OCI-LY7 (cell line): ENCODE measurements around the gene CNP. TPM values are rescaled to one million over a fixed set of nuclear protein-coding genes. Genes with fewer than 3 reads are reported as not detected.

Source experiments
- BruUV-seq: library from RNA; stranded (reverse); fragments of 400-500 nt; replicated peaks from 2 replicates; lab custom pipeline; 2021; lab: Mats Ljungman, UMichigan
- CTCF ChIA-PET: fragments of 300-600 bp; sonication (Branson Sonifier 250); formaldehyde crosslinking; loops from one replicate; lab custom pipeline; 2022; ENCODE audit warnings: antibody characterized with exemption; ENCODE audit not compliant: unreplicated experiment; lab: Charles Lee
- POLR2A ChIA-PET: fragments of 300-600 bp; sonication (Branson Sonifier 250); formaldehyde crosslinking; loops from one replicate; lab custom pipeline; 2022; ENCODE audit warnings: antibody characterized with exemption; lab: Charles Lee
- DNase-seq: peaks from one replicate; pipeline ENCODE4 v3.0.0-alpha.2; 2015; ENCODE audit warnings: low spot score
- H2AFZ ChIP-seq: fragments of 200-600 bp; sonication (generic), shearing (Covaris generic); 2 replicates; pipeline ENCODE4 v1.6.1; 2014; ENCODE audit warnings: mild to moderate bottlenecking, antibody characterized with exemption, low read length, moderate library complexity
- H3K27ac ChIP-seq: fragments of 200-600 bp; sonication (generic); 2 replicates; pipeline ENCODE4 v1.5.1; 2014; ENCODE audit warnings: mixed run types, low read depth, mild to moderate bottlenecking, moderate library complexity, low read length, inconsistent platforms; ENCODE audit not compliant: poor library complexity, severe bottlenecking
- H3K36me3 ChIP-seq: fragments of 200-600 bp; sonication (generic); 2 replicates; pipeline ENCODE4 v1.6.1; 2014; ENCODE audit warnings: mild to moderate bottlenecking, antibody characterized with exemption, low read length, moderate library complexity, mixed read lengths; ENCODE audit not compliant: insufficient read depth
- H3K4me1 ChIP-seq: fragments of 200-600 bp; sonication (generic); 2 replicates; pipeline ENCODE4 v1.5.1; 2014; ENCODE audit warnings: mild to moderate bottlenecking, low read length; ENCODE audit not compliant: insufficient read depth, poor library complexity, severe bottlenecking
- H3K4me2 ChIP-seq: fragments of 200-600 bp; sonication (generic); 2 replicates; pipeline ENCODE4 v1.6.1; 2014; ENCODE audit warnings: mild to moderate bottlenecking, low read length
- H3K4me3 ChIP-seq: fragments of 200-600 bp; sonication (generic); 2 replicates; pipeline ENCODE4 v1.5.1; 2014; ENCODE audit warnings: mild to moderate bottlenecking, low read depth, low read length; ENCODE audit not compliant: poor library complexity, severe bottlenecking
- H3K79me2 ChIP-seq: fragments of 200-600 bp; sonication (generic); 2 replicates; pipeline ENCODE4 v1.6.1; 2016; ENCODE audit warnings: low read depth, mild to moderate bottlenecking, low read length, moderate library complexity, mixed read lengths; ENCODE audit not compliant: insufficient read depth
- H3K9me2 ChIP-seq: fragments of 200-600 bp; sonication (generic); 2 replicates; pipeline ENCODE4 v1.6.1; 2016; ENCODE audit warnings: mild to moderate bottlenecking, low read length, mixed read lengths; ENCODE audit not compliant: insufficient read depth
- H3K9me3 ChIP-seq: fragments of 200-600 bp; sonication (generic); 2 replicates; pipeline ENCODE4 v1.6.1; 2014; ENCODE audit warnings: mild to moderate bottlenecking, mixed run types, low read length, mixed read lengths
- H4K20me1 ChIP-seq: fragments of 200-600 bp; sonication (generic); 2 replicates; pipeline ENCODE4 v1.6.1; 2014; ENCODE audit warnings: mild to moderate bottlenecking, antibody characterized with exemption, low read length, moderate library complexity, mixed read lengths; ENCODE audit not compliant: insufficient read depth
- CTCF ChIP-seq: fragments of 200-600 bp; sonication (generic); conservative IDR thresholded peaks from 2 replicates; pipeline ENCODE4 v1.5.1; 2014; ENCODE audit warnings: mild to moderate bottlenecking, antibody characterized with exemption, low read length, moderate library complexity, mixed read lengths
- EZH2phosphoT487 ChIP-seq: fragments of 200-600 bp; sonication (generic); IDR thresholded peaks from 2 replicates; pipeline ENCODE4 v1.6.1; 2018; ENCODE audit warnings: low read depth, borderline replicate concordance, mild to moderate bottlenecking, mixed run types, antibody characterized with exemption, low read length, moderate library complexity, mixed read lengths
- intact Hi-C: fragments of 100-400 bp; cut with micrococcal nuclease; formaldehyde crosslinking; loops from one replicate; pipeline ENCODE4 v1.10.0; 2022; ENCODE audit not compliant: unreplicated experiment
- total RNA-seq, 2 experiments: library from RNA; depleted of rRNA in 1 of 2; stranded (reverse); fragments of >200 nt in 1 of 2; shearing (Covaris generic) in 1 of 2; gene quantifications; 2 replicates each; pipeline ENCODE4 v1.2.3, GENCODE V29; 2014 to 2022

The CNP gene
- total RNA-seq, 2 experiments from 2014 or later: 34.1 to 50.6 TPM

- TF ChIP-seq EZH2phosphoT487 (no peak), CTCF (no peak)
- peaks cover 48% of the 10 kb centered on the region for H3K4me1 ChIP-seq
- BruUV-seq: no TSS peak
- peak overlapping the region; percentile 86 for H3K4me3 ChIP-seq
- H3K9me3 ChIP-seq: no peaks in the 10 kb centered on the region
- no peaks in the 10 kb centered on the region for H3K9me2 ChIP-seq
- peak overlapping the region; percentile 77 for H3K27ac ChIP-seq
- intact Hi-C loops: loop anchor here (2.0 to 10.0 kb wide), 3 partner anchors 50 to 441 kb away; partner anchors contain the start of genes ATP6V0A1 and CNP
- peak overlapping the region; percentile 84; the same call in 1 of the 2 replicates for H2AFZ ChIP-seq
- peaks cover 70% of the 10 kb centered on the region for H3K79me2 ChIP-seq
- H3K4me2 ChIP-seq: peak overlapping the region; percentile 92
- ChIA-PET POLR2A (interaction anchor here (0.9 to 3.0 kb wide), 6 partner anchors 10 to 118 kb away, joined by 3 to 12 read pairs (median 3); partner anchors contain the start of gene CNP), CTCF (interaction anchor here (0.9 to 1.4 kb wide), 3 partner anchors 11 to 102 kb away, joined by 3 to 4 read pairs (median 4); no protein-coding TSS in a partner anchor)
- peak; percentile 16 for DNase-seq
- H3K36me3 ChIP-seq: peaks cover 22% of the 10 kb centered on the region
- peaks cover 5% of the 10 kb centered on the region; the same call in 1 of the 2 replicates for H4K20me1 ChIP-seq
Observed at GRCh38 chr17:42016411-42016831, 49.8 kb downstream of the CNP start.

DNA sequence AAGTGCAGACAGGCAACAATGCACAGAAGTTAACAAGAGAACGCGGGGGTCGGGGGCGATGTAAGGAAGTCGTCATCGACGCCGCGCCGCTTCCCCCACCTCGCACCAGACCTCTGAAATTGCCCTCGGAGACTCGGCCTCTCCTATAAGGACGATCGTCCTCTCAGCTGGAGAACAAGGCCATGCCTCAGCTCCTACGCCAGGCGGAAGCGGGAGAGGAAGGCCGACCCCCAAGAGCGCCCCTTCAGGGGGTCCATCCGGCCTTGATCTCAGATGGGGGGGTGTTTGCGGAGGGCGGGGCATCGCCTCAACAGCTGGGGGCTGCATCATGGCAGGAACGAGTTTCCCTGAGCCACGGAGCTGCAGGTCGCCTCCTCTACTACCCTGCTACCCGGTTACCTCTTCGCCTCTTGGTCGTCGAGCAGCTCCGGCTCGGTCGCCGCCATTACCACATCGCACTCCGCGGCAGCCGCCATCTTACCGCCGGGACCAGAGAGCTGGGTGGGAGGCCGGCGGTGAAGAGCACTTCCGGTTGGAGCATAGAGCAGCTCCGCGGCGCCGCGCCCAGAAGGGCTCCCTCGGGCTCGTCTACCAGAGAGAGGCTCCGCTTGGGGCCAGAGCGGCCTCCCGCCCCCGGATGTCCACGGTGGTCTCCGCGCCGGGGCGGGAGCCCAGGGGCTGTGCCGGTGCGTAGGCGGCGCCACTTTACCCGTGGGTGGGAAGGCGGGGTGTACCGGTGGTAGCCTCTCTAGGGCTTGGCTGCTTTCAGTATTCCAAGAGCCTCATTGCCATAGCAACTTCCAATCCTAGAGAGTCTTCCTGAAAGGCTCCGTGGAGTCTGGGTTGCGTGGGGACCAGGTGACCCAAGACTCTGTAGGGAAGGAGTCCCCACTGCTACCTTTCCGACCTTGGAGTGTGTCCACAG is 50.6 kb downstream of the CNP start, which contains the start of gene DNAJC7:
TSS of gene DNAJC7 (minus strand) at position 499 of the 925 bp plus-strand sequence. CDS start at position 476, 23 bp downstream.
- H3K79me2 ChIP-seq: peaks cover 62% of the 10 kb centered on the region
- POLR2A ChIA-PET: interaction anchor here (0.9 to 3.0 kb wide), 14 partner anchors 9 to 515 kb away, joined by 3 to 12 read pairs (median 4); partner anchors contain the start of gene DHX58

More for the DNA sequence above, 50.6 kb downstream of the CNP start, which contains the start of gene DNAJC7:
- Histone ChIP-seq H3K36me3 (peaks cover 17% of the 10 kb centered on the region), H4K20me1 (no peaks in the 10 kb centered on the region), H3K4me1 (peaks cover 42% of the 10 kb centered on the region), H3K9me2 (no peaks in the 10 kb centered on the region), H2AFZ (peak within 1 kb of the TSS; percentile 84), H3K27ac (peak within 1 kb of the TSS; percentile 77), H3K4me2 (peak within 1 kb of the TSS; percentile 92), H3K4me3 (peak within 1 kb of the TSS; percentile 86), H3K9me3 (no peaks in the 10 kb centered on the region)
- CTCF ChIA-PET: interaction anchor here (0.6 to 1.4 kb wide), 6 partner anchors 12 to 101 kb away, joined by 3 to 5 read pairs (median 4); partner anchors contain the start of gene DHX58
- BruUV-seq: TSS peak; percentile 75
- TF ChIP-seq EZH2phosphoT487 (no peak), CTCF (peak; percentile 33; the same call in 1 of the 2 replicates)
- DNase-seq: peak; percentile 96
- intact Hi-C loops: loop anchor here (2.0 to 10.0 kb wide), 3 partner anchors 50 to 440 kb away; partner anchors contain the start of genes ATP6V0A1 and CNP
